ENCODE measurements around the gene IGFN1. TPM values are rescaled to one million over a fixed set of nuclear protein-coding genes. Genes with fewer than 3 reads are reported as not detected.

IGFN1 gene
- total RNA-seq, 1 experiment from 2014 or later = not detected

DNA sequence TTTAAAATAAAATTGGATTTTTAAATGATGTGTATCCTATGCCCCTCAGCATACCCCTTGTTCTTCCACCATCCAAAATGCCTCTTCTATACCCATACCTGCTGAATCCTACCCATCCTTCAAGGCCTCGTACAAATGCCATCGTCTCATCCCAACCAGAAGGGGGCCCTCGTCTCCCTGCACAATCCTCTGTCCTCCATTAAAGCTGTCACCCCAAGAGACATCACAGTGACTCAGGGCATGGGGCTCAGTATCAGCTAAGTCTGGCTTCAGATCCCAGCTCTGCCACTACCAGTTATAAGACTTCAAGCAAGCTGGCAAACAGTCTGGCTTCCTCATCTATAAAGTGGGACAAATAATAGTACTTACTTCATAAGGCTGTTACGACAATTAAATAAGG is 23.8 kb downstream of the IGFN1 start:
- no peak overlapping the region for H2AFZ ChIP-seq (ENCODE audit: low read length)
- no peaks in the 10 kb centered on the region for H3K23me2 ChIP-seq (ENCODE audit: insufficient read length, low read depth, low read length, poor library complexity, severe bottlenecking)
- no peak overlapping the region for H3K4ac ChIP-seq (ENCODE audit: low read depth, low read length)
- no peak overlapping the region for H3T11ph ChIP-seq (ENCODE audit: low read length)
- H2BK120ac ChIP-seq (ENCODE audit: low read depth, low read length, poor library complexity, severe bottlenecking) = no peak overlapping the region
- H4K8ac ChIP-seq (replicated peaks; ENCODE audit: insufficient read length, low read depth, low read length) = no peak overlapping the region
- H3K9me3 ChIP-seq (ENCODE audit: control insufficient read depth, low read depth, low read length) = no peaks in the 10 kb centered on the region
- H3K56ac ChIP-seq (ENCODE audit: insufficient read length, low read depth, low read length) = no peak overlapping the region
- no peak overlapping the region for H2BK20ac ChIP-seq (ENCODE audit: low read depth, low read length, poor library complexity, severe bottlenecking)
- H4K91ac ChIP-seq (ENCODE audit: insufficient read length, low read depth, low read length) = no peak overlapping the region
- H3K14ac ChIP-seq (ENCODE audit: insufficient read depth, low read length) = no peak overlapping the region
- no peak overlapping the region for H2AK5ac ChIP-seq (ENCODE audit: insufficient read length, low read length)
- no peaks in the 10 kb centered on the region for H3K79me2 ChIP-seq (ENCODE audit: insufficient read depth, low read length)
- H2BK15ac ChIP-seq (ENCODE audit: low read depth, low read length) = no peak overlapping the region
- no peak overlapping the region for H2BK5ac ChIP-seq (ENCODE audit: insufficient read length, low read length)
- H3K27ac Mint-ChIP-seq = no peak overlapping the region
- TF ChIP-seq, protein P1, sequence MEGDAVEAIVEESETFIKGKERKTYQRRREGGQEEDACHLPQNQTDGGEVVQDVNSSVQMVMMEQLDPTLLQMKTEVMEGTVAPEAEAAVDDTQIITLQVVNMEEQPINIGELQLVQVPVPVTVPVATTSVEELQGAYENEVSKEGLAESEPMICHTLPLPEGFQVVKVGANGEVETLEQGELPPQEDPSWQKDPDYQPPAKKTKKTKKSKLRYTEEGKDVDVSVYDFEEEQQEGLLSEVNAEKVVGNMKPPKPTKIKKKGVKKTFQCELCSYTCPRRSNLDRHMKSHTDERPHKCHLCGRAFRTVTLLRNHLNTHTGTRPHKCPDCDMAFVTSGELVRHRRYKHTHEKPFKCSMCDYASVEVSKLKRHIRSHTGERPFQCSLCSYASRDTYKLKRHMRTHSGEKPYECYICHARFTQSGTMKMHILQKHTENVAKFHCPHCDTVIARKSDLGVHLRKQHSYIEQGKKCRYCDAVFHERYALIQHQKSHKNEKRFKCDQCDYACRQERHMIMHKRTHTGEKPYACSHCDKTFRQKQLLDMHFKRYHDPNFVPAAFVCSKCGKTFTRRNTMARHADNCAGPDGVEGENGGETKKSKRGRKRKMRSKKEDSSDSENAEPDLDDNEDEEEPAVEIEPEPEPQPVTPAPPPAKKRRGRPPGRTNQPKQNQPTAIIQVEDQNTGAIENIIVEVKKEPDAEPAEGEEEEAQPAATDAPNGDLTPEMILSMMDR (conservative IDR thresholded peaks at IDR 0.05) = peak; percentile 70
- no peak overlapping the region for H2BK12ac ChIP-seq (ENCODE audit: insufficient read length, low read depth, low read length)
- WGBS (ENCODE audit: extremely low coverage, insufficient read length, low lambda C conversion rate) = no CpG with 5 or more reads among the region's 4 CpGs
- H3K36me3 Mint-ChIP-seq (ENCODE audit: insufficient read depth in 1 of 3, low read depth in 3 of 3) = no peaks in the 10 kb centered on the region; a peak in 1 of 7 replicates
- DNase-seq = peak; percentile 58
- no peak overlapping the region for H3K4me2 ChIP-seq (ENCODE audit: insufficient read depth, insufficient read length, low read length)
- H3K23ac ChIP-seq (ENCODE audit: insufficient read length, low read depth, low read length) = no peak overlapping the region
- no peak overlapping the region for H4K5ac ChIP-seq (ENCODE audit: insufficient read length, low read depth, low read length)
- H3K9me3 Mint-ChIP-seq = no peaks in the 10 kb centered on the region
- no peaks in the 10 kb centered on the region for H4K20me1 ChIP-seq (ENCODE audit: control insufficient read depth, insufficient read depth, insufficient read length)
- H3K9ac ChIP-seq (ENCODE audit: extremely low read depth, insufficient read length, low read length) = no peak overlapping the region
- no peaks in the 10 kb centered on the region for H3K4me1 ChIP-seq (ENCODE audit: insufficient read depth, low read length)
- no peak overlapping the region for H3K18ac ChIP-seq (ENCODE audit: insufficient read length, low read depth, low read length)
- H3K4me1 Mint-ChIP-seq = peaks cover 6 to 9% of the 10 kb centered on the region in 2 experiments; a peak in 3 of 4 replicates
- H3K27me3 ChIP-seq (ENCODE audit: insufficient read depth, low read length) = no peaks in the 10 kb centered on the region
- H3K4me3 Mint-ChIP-seq = no peak overlapping the region
- peaks cover 23% of the 10 kb centered on the region for H3K27me3 Mint-ChIP-seq (ENCODE audit: low read depth)
- no peaks in the 10 kb centered on the region for H3K79me1 ChIP-seq (ENCODE audit: insufficient read depth, low read depth, low read length, poor library complexity, severe bottlenecking)
- H3K27ac ChIP-seq (ENCODE audit: insufficient read length, low read depth, low read length) = no peak overlapping the region
